UCSD-AML1 (cell line): ENCODE data around the gene RERE.

Experiments
- DNase-seq: peaks from one replicate; lab custom pipeline; 2025; ENCODE audit not compliant: unreplicated experiment; lab: John Stamatoyannopoulos, UW

Gene RERE

GRCh38 chr1:8554956-8555534 is 262.4 kb downstream of the RERE start:
- no peak for DNase-seq

GRCh38 chr1:8552820-8553397 is 264.5 kb downstream of the RERE start:
- DNase-seq: no peak

GRCh38 chr1:8551613-8552489 is 265.6 kb downstream of the RERE start:
- no peak for DNase-seq

GRCh38 chr1:8551057-8551456 is 266.4 kb downstream of the RERE start:
- DNase-seq: no peak

- no peak for DNase-seq
Observed at GRCh38 chr1:8547791-8548190, 269.6 kb downstream of the RERE start.

GRCh38 chr1:8545078-8545477 is 272.4 kb downstream of the RERE start:
- DNase-seq: no peak

GRCh38 chr1:8544644-8545043 is 272.8 kb downstream of the RERE start:
- no peak for DNase-seq

- no peak for DNase-seq
Observed at GRCh38 chr1:8543965-8544364, 273.5 kb downstream of the RERE start.

GRCh38 chr1:8541961-8542521 is 275.4 kb downstream of the RERE start:
- DNase-seq: no peak

GRCh38 chr1:8540971-8541370 is 276.5 kb downstream of the RERE start:
- no peak for DNase-seq

GRCh38 chr1:8540261-8540941 is 277.0 kb downstream of the RERE start:
- no peak for DNase-seq

GRCh38 chr1:8539683-8540082 is 277.8 kb downstream of the RERE start:
- no peak for DNase-seq

GRCh38 chr1:8538502-8538901 is 278.9 kb downstream of the RERE start:
- DNase-seq: no peak

GRCh38 chr1:8537991-8538390 is 279.4 kb downstream of the RERE start:
- DNase-seq: no peak

GRCh38 chr1:8536515-8536914 is 280.9 kb downstream of the RERE start:
- DNase-seq: no peak

- no peak for DNase-seq
Observed at GRCh38 chr1:8533907-8534306, 283.5 kb downstream of the RERE start.

GRCh38 chr1:8533124-8533523 is 284.3 kb downstream of the RERE start:
- DNase-seq: no peak

- no peak for DNase-seq
Observed at GRCh38 chr1:8529901-8530300, 287.5 kb downstream of the RERE start.

GRCh38 chr1:8527941-8528340 is 289.5 kb downstream of the RERE start:
- no peak for DNase-seq

- peak; percentile 79 for DNase-seq
Observed at GRCh38 chr1:8525558-8526275, 291.7 kb downstream of the RERE start.

GRCh38 chr1:8525216-8525557 is 292.3 kb downstream of the RERE start:
- DNase-seq: no peak
